ENCODE data around the gene DHX30.

DHX30 gene

GRCh38 chr3:47852604-47853602 lies 50.0 kb downstream of the DHX30 start:
- no peak overlapping the region for H3K4me3 ChIP-seq (ENCODE audit: low read length)
- DNase-seq (ENCODE audit: low read depth) = no peak
- TF ChIP-seq, protein P1, sequence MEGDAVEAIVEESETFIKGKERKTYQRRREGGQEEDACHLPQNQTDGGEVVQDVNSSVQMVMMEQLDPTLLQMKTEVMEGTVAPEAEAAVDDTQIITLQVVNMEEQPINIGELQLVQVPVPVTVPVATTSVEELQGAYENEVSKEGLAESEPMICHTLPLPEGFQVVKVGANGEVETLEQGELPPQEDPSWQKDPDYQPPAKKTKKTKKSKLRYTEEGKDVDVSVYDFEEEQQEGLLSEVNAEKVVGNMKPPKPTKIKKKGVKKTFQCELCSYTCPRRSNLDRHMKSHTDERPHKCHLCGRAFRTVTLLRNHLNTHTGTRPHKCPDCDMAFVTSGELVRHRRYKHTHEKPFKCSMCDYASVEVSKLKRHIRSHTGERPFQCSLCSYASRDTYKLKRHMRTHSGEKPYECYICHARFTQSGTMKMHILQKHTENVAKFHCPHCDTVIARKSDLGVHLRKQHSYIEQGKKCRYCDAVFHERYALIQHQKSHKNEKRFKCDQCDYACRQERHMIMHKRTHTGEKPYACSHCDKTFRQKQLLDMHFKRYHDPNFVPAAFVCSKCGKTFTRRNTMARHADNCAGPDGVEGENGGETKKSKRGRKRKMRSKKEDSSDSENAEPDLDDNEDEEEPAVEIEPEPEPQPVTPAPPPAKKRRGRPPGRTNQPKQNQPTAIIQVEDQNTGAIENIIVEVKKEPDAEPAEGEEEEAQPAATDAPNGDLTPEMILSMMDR (conservative IDR thresholded peaks at IDR 0.05; ENCODE audit: low read length) = no peak

DNA sequence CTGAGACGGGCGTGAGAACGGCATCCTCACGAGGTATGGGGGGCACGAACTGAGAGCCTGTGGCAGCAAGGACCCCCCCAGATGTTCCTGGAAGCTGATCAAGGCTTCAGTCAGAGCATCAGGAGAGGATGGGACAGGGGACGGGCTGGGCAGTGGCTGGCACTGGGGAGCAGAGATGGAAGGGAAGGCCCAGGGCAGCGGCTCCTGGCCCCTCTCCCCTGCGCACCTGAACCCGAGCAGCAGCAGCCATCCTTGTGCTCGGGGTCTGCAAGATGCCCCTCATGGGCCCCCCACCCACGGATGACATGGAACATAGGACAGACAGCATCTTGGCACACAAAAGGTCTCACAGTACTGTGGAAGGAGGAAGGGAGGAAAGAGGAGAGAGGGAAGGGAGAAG lies 51.3 kb downstream of the DHX30 start:
- H3K4me3 ChIP-seq (ENCODE audit: low read length) = no peak overlapping the region
- TF ChIP-seq, protein P1 (conservative IDR thresholded peaks at IDR 0.05; ENCODE audit: low read length) = no peak
- DNase-seq (ENCODE audit: low read depth) = no peak

DNA sequence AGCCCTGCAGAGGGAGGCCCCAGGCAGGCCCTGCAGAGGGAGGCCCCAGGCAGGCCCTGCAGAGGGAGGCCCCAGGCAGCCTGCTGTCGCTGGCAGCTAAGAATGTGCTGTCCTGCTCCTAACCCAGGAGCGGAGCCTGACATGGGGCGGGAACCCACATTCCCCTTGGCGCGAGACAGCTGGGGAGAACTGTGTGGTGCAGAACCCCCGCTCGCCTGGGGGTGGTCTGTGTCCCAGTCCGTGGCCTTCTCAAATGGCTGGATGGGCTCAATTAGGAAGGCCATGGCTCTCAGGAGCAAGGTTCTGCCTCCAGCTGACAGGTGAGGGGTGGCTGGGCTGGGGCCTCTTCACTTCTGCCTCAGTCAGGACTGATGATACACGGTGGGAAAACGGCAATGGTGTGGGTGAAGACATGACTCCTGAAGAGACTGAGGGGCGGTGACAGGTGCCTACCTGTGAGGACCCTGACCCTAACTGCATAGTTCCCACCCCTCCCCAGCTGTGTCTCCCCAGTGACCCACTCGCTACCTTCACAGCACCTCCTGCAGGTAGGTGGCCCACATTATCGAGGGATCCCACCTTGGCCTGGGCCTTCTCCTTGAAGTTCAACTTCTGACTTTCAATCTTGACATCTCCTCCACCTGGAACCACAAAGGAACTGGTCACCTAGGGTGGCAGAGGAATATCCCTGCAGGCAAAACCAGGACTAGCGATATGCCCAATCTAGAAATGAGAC lies 52.0 kb downstream of the DHX30 start:
- DNase-seq (ENCODE audit: low read depth) = no peak

GRCh38 chr3:47855461-47856383 lies 52.8 kb downstream of the DHX30 start:
- TF ChIP-seq, protein P1 (conservative IDR thresholded peaks at IDR 0.05; ENCODE audit: low read length) = no peak
- H3K4me3 ChIP-seq (ENCODE audit: low read length) = no peak overlapping the region
- no peak for DNase-seq (ENCODE audit: low read depth)

More for the DNA sequence above, 52.0 kb downstream of the DHX30 start:
- TF ChIP-seq, protein P1 (conservative IDR thresholded peaks at IDR 0.05; ENCODE audit: low read length) = no peak
- H3K4me3 ChIP-seq (ENCODE audit: low read length) = no peak overlapping the region

DNA sequence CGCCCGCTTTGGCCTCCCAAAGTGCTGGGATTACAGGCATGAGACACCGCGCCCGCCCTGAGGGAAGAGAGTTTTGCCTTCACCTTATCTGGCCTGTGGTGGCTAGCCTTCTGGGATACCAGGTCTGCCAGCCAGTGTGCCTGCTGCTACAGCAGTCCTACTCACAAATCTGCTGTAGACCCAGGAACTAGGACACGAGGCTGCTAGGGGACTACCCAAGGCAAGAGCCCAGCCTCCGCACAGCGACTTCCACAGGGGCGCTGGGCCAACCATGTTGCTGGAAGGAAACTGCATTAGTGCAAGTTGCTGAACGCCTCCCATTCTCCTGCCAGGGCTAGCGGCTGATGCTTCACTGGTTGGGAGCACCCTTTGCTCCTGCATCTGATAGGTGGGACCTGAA lies 53.7 kb downstream of the DHX30 start:
- no peak overlapping the region for H3K4me3 ChIP-seq (ENCODE audit: low read length)
- DNase-seq (ENCODE audit: low read depth) = no peak
- TF ChIP-seq, protein P1 (conservative IDR thresholded peaks at IDR 0.05; ENCODE audit: low read length) = no peak

GRCh38 chr3:47857151-47857550 lies 54.2 kb downstream of the DHX30 start:
- no peak for DNase-seq (ENCODE audit: low read depth)
- no peak overlapping the region for H3K4me3 ChIP-seq (ENCODE audit: low read length)
- TF ChIP-seq, protein P1 (conservative IDR thresholded peaks at IDR 0.05; ENCODE audit: low read length) = no peak

Measured in AG10803 (cell line).